ENCODE measurements around the gene KCNK1. TPM values are rescaled to one million over a fixed set of nuclear protein-coding genes. Genes with fewer than 3 reads are reported as not detected.

KCNK1 gene
- total RNA-seq, 1 experiment from 2014 or later, result 60.6 TPM

DNA sequence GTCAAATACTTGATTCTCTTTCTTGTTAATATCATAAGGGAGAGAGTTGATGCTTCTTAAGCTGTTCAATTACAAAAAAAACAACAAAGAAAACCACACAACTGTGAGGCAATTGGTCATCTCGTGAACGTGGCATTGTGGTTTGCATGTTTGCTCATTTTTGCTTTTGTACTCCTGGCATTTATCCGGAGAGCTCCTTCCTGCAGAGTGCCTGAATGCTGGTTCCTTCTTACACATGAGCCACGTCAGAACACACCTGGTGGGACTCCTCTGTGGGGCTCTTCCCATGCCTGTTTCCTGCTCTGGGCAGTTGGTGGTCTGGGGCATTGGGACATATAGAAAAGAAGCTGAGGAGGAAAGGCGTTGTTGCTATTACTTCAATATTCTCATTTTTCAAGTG lies 25.7 kb downstream of the KCNK1 start:
- no peaks in the 10 kb centered on the region for H3K27me3 ChIP-seq (ENCODE audit: insufficient read depth, low read depth)

DNA sequence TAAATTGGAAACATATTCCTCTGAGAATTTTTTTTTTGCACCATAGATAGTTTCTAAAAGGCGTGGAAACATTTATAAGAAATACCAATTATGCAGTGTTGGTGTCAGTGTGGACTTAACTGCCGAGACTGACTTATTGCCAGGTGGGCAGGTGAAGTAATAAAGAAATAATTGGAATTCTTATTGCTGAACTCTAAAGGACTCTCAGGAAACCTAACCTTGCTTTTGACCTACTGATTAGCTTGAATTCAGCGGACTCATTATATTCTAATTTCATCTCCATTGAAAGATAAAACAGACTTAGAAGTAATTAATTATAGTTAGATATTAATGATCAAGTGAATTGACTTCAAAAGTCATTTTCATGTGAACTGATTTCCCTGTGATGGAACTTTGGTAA lies 26.3 kb downstream of the KCNK1 start:
- H3K27me3 ChIP-seq (ENCODE audit: insufficient read depth, low read depth), result no peaks in the 10 kb centered on the region
- H3K36me3 ChIP-seq (ENCODE audit: low read depth), result peaks cover 13% of the 10 kb centered on the region
- H3K4me1 ChIP-seq (replicated peaks; ENCODE audit: insufficient read depth), result peaks cover 15% of the 10 kb centered on the region
- no peak for TF ChIP-seq EZH2 (IDR thresholded peaks at IDR 0.05; ENCODE audit: low read depth)
- no peak for TF ChIP-seq CTCF (conservative IDR thresholded peaks at IDR 0.05)
- POLR2A ChIA-PET (ENCODE audit: unreplicated experiment), result no interaction called here
- no peak overlapping the region for H3K4me2 ChIP-seq
- no peaks in the 10 kb centered on the region; the same call in 1 of the 2 replicates for H4K20me1 ChIP-seq (ENCODE audit: insufficient read depth)
- peaks cover 4% of the 10 kb centered on the region for H3F3A ChIP-seq (ENCODE audit: insufficient read depth, low read depth)
- no peaks in the 10 kb centered on the region for H3K9me2 ChIP-seq (ENCODE audit: insufficient read depth)
- intact Hi-C loops (cut with micrococcal nuclease; ENCODE audit: unreplicated experiment), result no loop called here
- no peaks in the 10 kb centered on the region for H3K9me3 ChIP-seq (ENCODE audit: insufficient read depth, low read depth)
- no TSS peak for BruUV-seq (replicated peaks)
- peaks cover 78% of the 10 kb centered on the region for H3K79me2 ChIP-seq (ENCODE audit: low read depth)
- no peak for DNase-seq
- H2AFZ ChIP-seq, result no peak overlapping the region
- CTCF ChIA-PET, result no interaction called here
- no peak overlapping the region for H3K4me3 ChIP-seq
- no peak overlapping the region for H3K27ac ChIP-seq

More for the DNA sequence above, 25.7 kb downstream of the KCNK1 start:
- TF ChIP-seq EZH2 (IDR thresholded peaks at IDR 0.05; ENCODE audit: low read depth) (no peak), CTCF (conservative IDR thresholded peaks at IDR 0.05) (no peak)
- Histone ChIP-seq H3K79me2 (ENCODE audit: low read depth) (peaks cover 76% of the 10 kb centered on the region), H2AFZ (no peak overlapping the region), H4K20me1 (ENCODE audit: insufficient read depth) (no peaks in the 10 kb centered on the region; the same call in 1 of the 2 replicates), H3F3A (ENCODE audit: insufficient read depth, low read depth) (peaks cover 10% of the 10 kb centered on the region), H3K9me3 (ENCODE audit: insufficient read depth, low read depth) (no peaks in the 10 kb centered on the region), H3K9me2 (ENCODE audit: insufficient read depth) (no peaks in the 10 kb centered on the region), H3K36me3 (ENCODE audit: low read depth) (peaks cover 13% of the 10 kb centered on the region), H3K4me1 (replicated peaks; ENCODE audit: insufficient read depth) (peaks cover 21% of the 10 kb centered on the region), H3K4me2 (no peak overlapping the region), H3K27ac (no peak overlapping the region), H3K4me3 (no peak overlapping the region)
- intact Hi-C loops (cut with micrococcal nuclease; ENCODE audit: unreplicated experiment), result no loop called here
- ChIA-PET POLR2A (ENCODE audit: unreplicated experiment) (no interaction called here), CTCF (no interaction called here)
- no peak for DNase-seq
- BruUV-seq (replicated peaks), result no TSS peak

GRCh38 chr1:233641029-233641428 lies 27.1 kb downstream of the KCNK1 start:
- Histone ChIP-seq H3K9me2 (ENCODE audit: insufficient read depth) (no peaks in the 10 kb centered on the region), H3K27me3 (ENCODE audit: insufficient read depth, low read depth) (no peaks in the 10 kb centered on the region), H3K4me2 (no peak overlapping the region), H3K4me1 (replicated peaks; ENCODE audit: insufficient read depth) (peaks cover 7% of the 10 kb centered on the region), H4K20me1 (ENCODE audit: insufficient read depth) (no peaks in the 10 kb centered on the region; the same call in 1 of the 2 replicates), H3K79me2 (ENCODE audit: low read depth) (peaks cover 87% of the 10 kb centered on the region), H3K36me3 (ENCODE audit: low read depth) (peaks cover 13% of the 10 kb centered on the region), H3K27ac (no peak overlapping the region), H2AFZ (no peak overlapping the region), H3F3A (ENCODE audit: insufficient read depth, low read depth) (no peaks in the 10 kb centered on the region), H3K9me3 (ENCODE audit: insufficient read depth, low read depth) (no peaks in the 10 kb centered on the region), H3K4me3 (no peak overlapping the region)
- no TSS peak for BruUV-seq (replicated peaks)
- POLR2A ChIA-PET (ENCODE audit: unreplicated experiment), result no interaction called here
- no peak for TF ChIP-seq CTCF (conservative IDR thresholded peaks at IDR 0.05)
- no peak for TF ChIP-seq EZH2 (IDR thresholded peaks at IDR 0.05; ENCODE audit: low read depth)
- no peak for DNase-seq
- CTCF ChIA-PET, result no interaction called here
- intact Hi-C loops (cut with micrococcal nuclease; ENCODE audit: unreplicated experiment), result no loop called here
